Immature natural killer cell (primary cell): ENCODE measurements around the gene KHDC3L. TPM values are rescaled to one million over a fixed set of nuclear protein-coding genes. Genes with fewer than 3 reads are reported as not detected.

Experiments
- DNase-seq, 3 donors: peaks; one replicate each; pipeline ENCODE4 v3.0.0; 2022; ENCODE audit warnings: mixed read lengths in 1 of 3
- H3K27ac Mint-ChIP-seq, 6 donors: one replicate each; pipeline ENCODE4 v1.8.0; 2020; ENCODE audit warnings: mixed read lengths in 6 of 6, mild to moderate bottlenecking in 5 of 6, inconsistent platforms in 4 of 6, moderate library complexity in 3 of 6
- H3K27me3 Mint-ChIP-seq, 3 donors: one replicate each; pipeline ENCODE4 v1.8.0; 2020 to 2021; ENCODE audit warnings: low read depth in 3 of 3, mild to moderate bottlenecking in 3 of 3, mixed read lengths in 3 of 3, moderate library complexity in 3 of 3, inconsistent platforms in 1 of 3
- H3K36me3 Mint-ChIP-seq, 3 donors: one replicate each; pipeline ENCODE4 v1.8.0; 2020; ENCODE audit warnings: mixed read lengths in 3 of 3, inconsistent platforms in 2 of 3, mild to moderate bottlenecking in 2 of 3
- H3K4me1 Mint-ChIP-seq, 2 donors: one replicate each; pipeline ENCODE4 v1.8.0; 2020; ENCODE audit warnings: inconsistent platforms in 2 of 2, mild to moderate bottlenecking in 2 of 2, mixed read lengths in 2 of 2, moderate library complexity in 1 of 2
- H3K4me3 Mint-ChIP-seq, 5 donors: one replicate each; pipeline ENCODE4 v1.8.0; 2020; ENCODE audit warnings: mild to moderate bottlenecking in 5 of 5, mixed read lengths in 5 of 5, inconsistent platforms in 3 of 5, moderate library complexity in 3 of 5
- H3K9me3 Mint-ChIP-seq, 6 donors: one replicate each; pipeline ENCODE4 v1.8.0; 2020; ENCODE audit warnings: mild to moderate bottlenecking in 6 of 6, mixed read lengths in 6 of 6, inconsistent platforms in 4 of 6, moderate library complexity in 3 of 6
- polyA plus RNA-seq, 3 donors: library from polyadenylated mRNA; unstranded; fragments of 300-500 nt; fragmentation: Illumina TruSeq; gene quantifications; one replicate each; pipeline ENCODE4 v1.2.3, GENCODE V29; 2021

Gene KHDC3L
- polyA plus RNA-seq, 3 donors from 2014 or later, result not detected

- no peaks in the 10 kb centered on the region for H3K9me3 Mint-ChIP-seq
These were observed 8.5 kb upstream of the KHDC3L start, which contains the start of gene DPPA5 for GRCh38 chr6:73353636-73354593. DPPA5 (minus strand) TSS chr6:73354276; CDS start chr6:73354225, 51 bp downstream.

GRCh38 chr6:73362869-73363536 is 545 bp downstream of the KHDC3L start:
- H3K4me3 Mint-ChIP-seq, result no peak overlapping the region
- H3K9me3 Mint-ChIP-seq, result no peaks in the 10 kb centered on the region
- H3K27me3 Mint-ChIP-seq, result peaks cover 0 to 3% (median 0%) of the 10 kb centered on the region in 3 donors
- H3K4me1 Mint-ChIP-seq, result no peaks in the 10 kb centered on the region
- DNase-seq, result no peak
- H3K27ac Mint-ChIP-seq, result no peak overlapping the region
- peaks cover 0 to 3% (median 0%) of the 10 kb centered on the region in 3 donors for H3K36me3 Mint-ChIP-seq

More at GRCh38 chr6:73353636-73354593, 8.5 kb upstream of the KHDC3L start, which contains the start of gene DPPA5:
- Mint-ChIP-seq H3K36me3 (no peaks in the 10 kb centered on the region), H3K27ac (peak within 1 kb of the TSS in 1 of 6 donors; percentile 40), H3K27me3 (peaks cover 8 to 10% (median 9%) of the 10 kb centered on the region in 3 donors), H3K4me1 (peaks cover 2 to 7% of the 10 kb centered on the region in 2 donors), H3K4me3 (no peak within 1 kb of the TSS)
- DNase-seq, result no peak

GRCh38 chr6:73363537-73363875 is 1.0 kb downstream of the KHDC3L start:
- H3K27ac Mint-ChIP-seq, result no peak overlapping the region
- no peaks in the 10 kb centered on the region for H3K4me1 Mint-ChIP-seq
- no peaks in the 10 kb centered on the region for H3K9me3 Mint-ChIP-seq
- H3K27me3 Mint-ChIP-seq, result peaks cover 0 to 3% (median 0%) of the 10 kb centered on the region in 3 donors
- peaks cover 0 to 3% (median 0%) of the 10 kb centered on the region in 3 donors for H3K36me3 Mint-ChIP-seq
- no peak for DNase-seq
- no peak overlapping the region for H3K4me3 Mint-ChIP-seq

- H3K36me3 Mint-ChIP-seq, result peaks cover 0 to 3% (median 0%) of the 10 kb centered on the region in 3 donors
- no peak for DNase-seq
- H3K27me3 Mint-ChIP-seq, result peaks cover 0 to 3% (median 0%) of the 10 kb centered on the region in 3 donors
- H3K4me1 Mint-ChIP-seq, result no peaks in the 10 kb centered on the region
- no peak overlapping the region for H3K4me3 Mint-ChIP-seq
- H3K9me3 Mint-ChIP-seq, result no peaks in the 10 kb centered on the region
- no peak overlapping the region for H3K27ac Mint-ChIP-seq
These were observed 1.7 kb downstream of the KHDC3L start for GRCh38 chr6:73364121-73364520.

- no peak overlapping the region for H3K27ac Mint-ChIP-seq
- peaks cover 0 to 3% (median 2%) of the 10 kb centered on the region in 3 donors for H3K27me3 Mint-ChIP-seq
- no peak overlapping the region for H3K4me3 Mint-ChIP-seq
- H3K4me1 Mint-ChIP-seq, result no peaks in the 10 kb centered on the region
- H3K9me3 Mint-ChIP-seq, result no peaks in the 10 kb centered on the region
- DNase-seq, result no peak
- no peaks in the 10 kb centered on the region for H3K36me3 Mint-ChIP-seq
These were observed 2.1 kb downstream of the KHDC3L start for GRCh38 chr6:73364549-73364948.

- peaks cover 0 to 4% (median 0%) of the 10 kb centered on the region in 6 donors for H3K9me3 Mint-ChIP-seq
- H3K36me3 Mint-ChIP-seq, result no peaks in the 10 kb centered on the region
- H3K4me3 Mint-ChIP-seq, result no peak overlapping the region
- H3K27ac Mint-ChIP-seq, result no peak overlapping the region
- peaks cover 0 to 3% (median 2%) of the 10 kb centered on the region in 3 donors for H3K27me3 Mint-ChIP-seq
- H3K4me1 Mint-ChIP-seq, result no peaks in the 10 kb centered on the region
- DNase-seq, result no peak
These were observed 5.4 kb downstream of the KHDC3L start for GRCh38 chr6:73367761-73368355.

- Mint-ChIP-seq H3K4me3 (no peak overlapping the region), H3K36me3 (no peaks in the 10 kb centered on the region), H3K4me1 (no peaks in the 10 kb centered on the region), H3K27ac (no peak overlapping the region), H3K27me3 (peaks cover 0 to 3% (median 2%) of the 10 kb centered on the region in 3 donors), H3K9me3 (peaks cover 0 to 4% (median 0%) of the 10 kb centered on the region in 6 donors)
- DNase-seq, result no peak
These were observed 6.2 kb downstream of the KHDC3L start for GRCh38 chr6:73368675-73369074.

- H3K36me3 Mint-ChIP-seq, result no peaks in the 10 kb centered on the region
- H3K9me3 Mint-ChIP-seq, result peaks cover 0 to 4% (median 0%) of the 10 kb centered on the region in 6 donors
- H3K27me3 Mint-ChIP-seq, result peaks cover 0 to 4% (median 2%) of the 10 kb centered on the region in 3 donors
- H3K27ac Mint-ChIP-seq, result no peak overlapping the region
- DNase-seq, result no peak
- no peak overlapping the region for H3K4me3 Mint-ChIP-seq
- H3K4me1 Mint-ChIP-seq, result no peaks in the 10 kb centered on the region
These were observed 6.7 kb downstream of the KHDC3L start for GRCh38 chr6:73369157-73369556.

GRCh38 chr6:73369563-73369962 is 7.1 kb downstream of the KHDC3L start, which contains the start of gene OOEP:
OOEP (minus strand) TSS chr6:73369897; CDS start chr6:73369792, 105 bp downstream.
- H3K9me3 Mint-ChIP-seq, result peaks cover 0 to 4% (median 0%) of the 10 kb centered on the region in 6 donors
- no peaks in the 10 kb centered on the region for H3K36me3 Mint-ChIP-seq
- H3K27me3 Mint-ChIP-seq, result peaks cover 0 to 4% (median 2%) of the 10 kb centered on the region in 3 donors
- no peaks in the 10 kb centered on the region for H3K4me1 Mint-ChIP-seq
- no peak within 1 kb of the TSS for H3K4me3 Mint-ChIP-seq
- DNase-seq, result no peak
- no peak within 1 kb of the TSS for H3K27ac Mint-ChIP-seq

- Mint-ChIP-seq H3K27me3 (peaks cover 0 to 4% (median 2%) of the 10 kb centered on the region in 3 donors), H3K36me3 (no peaks in the 10 kb centered on the region), H3K4me3 (no peak overlapping the region), H3K9me3 (peaks cover 0 to 4% (median 0%) of the 10 kb centered on the region in 6 donors), H3K27ac (no peak overlapping the region), H3K4me1 (no peaks in the 10 kb centered on the region)
- no peak for DNase-seq
These were observed 9.5 kb downstream of the KHDC3L start for GRCh38 chr6:73371984-73372383.

GRCh38 chr6:73372516-73372915 is 10.1 kb downstream of the KHDC3L start:
- peaks cover 0 to 4% (median 2%) of the 10 kb centered on the region in 3 donors for H3K27me3 Mint-ChIP-seq
- H3K27ac Mint-ChIP-seq, result no peak overlapping the region
- H3K36me3 Mint-ChIP-seq, result no peaks in the 10 kb centered on the region
- peaks cover 0 to 4% (median 0%) of the 10 kb centered on the region in 6 donors for H3K9me3 Mint-ChIP-seq
- no peak for DNase-seq
- no peak overlapping the region for H3K4me3 Mint-ChIP-seq
- no peaks in the 10 kb centered on the region for H3K4me1 Mint-ChIP-seq

GRCh38 chr6:73375216-73375615 is 12.8 kb downstream of the KHDC3L start:
- peaks cover 0 to 4% (median 2%) of the 10 kb centered on the region in 3 donors for H3K27me3 Mint-ChIP-seq
- H3K4me3 Mint-ChIP-seq, result no peak overlapping the region
- H3K27ac Mint-ChIP-seq, result no peak overlapping the region
- H3K36me3 Mint-ChIP-seq, result no peaks in the 10 kb centered on the region
- H3K9me3 Mint-ChIP-seq, result peaks cover 0 to 4% (median 0%) of the 10 kb centered on the region in 6 donors
- no peak for DNase-seq
- H3K4me1 Mint-ChIP-seq, result no peaks in the 10 kb centered on the region

- H3K4me3 Mint-ChIP-seq, result no peak overlapping the region
- no peaks in the 10 kb centered on the region for H3K4me1 Mint-ChIP-seq
- peaks cover 0 to 3% (median 0%) of the 10 kb centered on the region in 6 donors for H3K9me3 Mint-ChIP-seq
- H3K27ac Mint-ChIP-seq, result no peak overlapping the region
- no peak for DNase-seq
- H3K36me3 Mint-ChIP-seq, result no peaks in the 10 kb centered on the region
- peaks cover 0 to 2% (median 2%) of the 10 kb centered on the region in 3 donors for H3K27me3 Mint-ChIP-seq
These were observed 14.8 kb downstream of the KHDC3L start for GRCh38 chr6:73377225-73377624.
